Fibroblast of pulmonary artery (primary cell): ENCODE data around the gene SF3B2.

Source experiments
- DNase-seq: peaks from one replicate; pipeline ENCODE4 v3.0.0-alpha.2; 2010; ENCODE audit warnings: low read depth
- H3K4me3 ChIP-seq: replicated peaks from 2 replicates; pipeline ENCODE4 v1.5.1; 2011; ENCODE audit warnings: low read depth, mild to moderate bottlenecking, control low read depth, low read length, moderate library complexity
- TF ChIP-seq, protein P1 (sequence below): IDR thresholded peaks from 2 replicates; pipeline ENCODE4 v1.5.1; 2011; ENCODE audit warnings: mild to moderate bottlenecking, control low read depth, low read length, inconsistent platforms; ENCODE audit errors: missing control alignments

Gene SF3B2

DNA sequence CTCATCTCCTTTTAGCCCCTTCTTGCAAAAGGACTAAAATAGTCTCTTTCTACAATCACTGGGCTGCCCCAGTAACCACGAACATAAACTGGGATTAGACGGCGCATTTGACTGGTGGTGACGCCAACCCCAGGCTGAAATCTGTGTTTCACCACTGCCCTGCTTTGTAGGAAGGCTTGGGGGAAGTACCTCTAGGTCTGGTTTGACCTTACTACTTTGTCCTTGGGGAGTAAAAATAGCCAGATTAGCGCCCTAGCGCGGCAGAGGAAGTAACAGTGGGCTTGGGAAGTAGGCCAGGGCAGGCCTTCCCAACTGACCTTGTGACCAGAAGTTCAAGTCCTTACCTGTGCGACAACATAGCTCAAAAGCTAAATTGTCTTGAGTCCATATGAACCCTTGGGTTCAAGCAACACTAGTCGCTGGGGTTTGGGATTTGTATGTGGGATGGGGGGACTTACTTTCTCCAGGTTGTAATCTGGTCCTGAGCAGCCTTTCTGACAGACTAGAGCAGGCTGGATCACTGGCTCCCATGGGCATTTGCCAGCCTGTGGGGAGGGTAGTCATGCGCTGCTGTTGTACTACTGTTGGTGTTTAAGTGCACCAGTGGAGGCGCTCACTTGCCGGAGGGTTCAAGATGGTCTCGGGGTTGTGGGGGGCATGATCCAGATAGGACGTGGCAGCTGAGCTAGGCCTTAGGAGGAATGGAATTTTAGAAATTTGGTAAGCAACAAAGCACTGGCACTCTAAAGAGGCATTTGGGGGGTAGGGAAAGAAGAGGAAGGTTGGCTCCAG is 17.0 kb downstream of the SF3B2 start:
- peak; percentile 56 for DNase-seq
- TF ChIP-seq, protein P1, sequence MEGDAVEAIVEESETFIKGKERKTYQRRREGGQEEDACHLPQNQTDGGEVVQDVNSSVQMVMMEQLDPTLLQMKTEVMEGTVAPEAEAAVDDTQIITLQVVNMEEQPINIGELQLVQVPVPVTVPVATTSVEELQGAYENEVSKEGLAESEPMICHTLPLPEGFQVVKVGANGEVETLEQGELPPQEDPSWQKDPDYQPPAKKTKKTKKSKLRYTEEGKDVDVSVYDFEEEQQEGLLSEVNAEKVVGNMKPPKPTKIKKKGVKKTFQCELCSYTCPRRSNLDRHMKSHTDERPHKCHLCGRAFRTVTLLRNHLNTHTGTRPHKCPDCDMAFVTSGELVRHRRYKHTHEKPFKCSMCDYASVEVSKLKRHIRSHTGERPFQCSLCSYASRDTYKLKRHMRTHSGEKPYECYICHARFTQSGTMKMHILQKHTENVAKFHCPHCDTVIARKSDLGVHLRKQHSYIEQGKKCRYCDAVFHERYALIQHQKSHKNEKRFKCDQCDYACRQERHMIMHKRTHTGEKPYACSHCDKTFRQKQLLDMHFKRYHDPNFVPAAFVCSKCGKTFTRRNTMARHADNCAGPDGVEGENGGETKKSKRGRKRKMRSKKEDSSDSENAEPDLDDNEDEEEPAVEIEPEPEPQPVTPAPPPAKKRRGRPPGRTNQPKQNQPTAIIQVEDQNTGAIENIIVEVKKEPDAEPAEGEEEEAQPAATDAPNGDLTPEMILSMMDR: peak; percentile 8
- peak overlapping the region; percentile 44 for H3K4me3 ChIP-seq

DNA sequence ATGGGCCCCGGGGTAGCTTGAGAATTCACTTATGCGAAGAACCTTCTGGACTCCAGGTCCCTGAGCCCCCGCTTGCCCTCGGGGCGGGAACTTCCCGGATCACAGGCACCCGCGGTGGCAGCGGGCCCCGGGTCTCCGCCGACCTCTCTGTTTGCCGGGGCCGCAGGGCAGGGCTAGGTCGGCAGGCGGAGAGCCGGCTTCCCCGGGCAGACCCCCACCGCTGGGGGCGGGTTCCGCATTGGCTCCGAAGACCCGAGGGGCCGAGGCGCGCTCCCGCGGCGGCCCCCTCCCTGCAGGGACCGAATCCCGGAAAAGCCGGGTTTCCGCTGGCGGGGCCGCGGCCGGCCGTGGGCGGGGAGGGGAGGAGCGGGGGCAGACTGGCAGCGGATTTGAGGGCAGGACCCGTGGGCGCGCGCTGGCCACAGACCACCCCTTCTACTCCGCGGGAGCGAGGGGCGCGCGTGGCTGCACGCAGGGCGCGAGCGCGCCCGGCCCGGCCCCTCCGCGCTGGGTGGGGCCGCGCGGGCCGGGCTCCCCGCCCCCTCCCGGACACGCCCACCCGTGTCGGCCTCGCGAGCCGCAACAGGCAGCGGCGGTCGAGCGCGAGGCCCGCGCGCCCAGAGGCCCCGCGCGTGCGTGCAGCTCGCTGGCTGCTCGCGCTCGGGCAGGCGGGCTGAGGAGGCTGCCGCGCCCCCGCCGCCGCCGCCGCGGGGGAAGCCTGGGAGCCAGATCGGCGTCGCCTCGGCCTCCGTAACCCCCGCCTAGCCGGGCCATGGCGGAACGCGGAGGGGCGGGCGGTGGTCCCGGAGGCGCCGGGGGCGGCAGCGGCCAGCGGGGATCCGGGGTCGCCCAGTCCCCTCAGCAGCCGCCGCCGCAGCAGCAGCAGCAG is 17.8 kb downstream of the SF3B2 start, which contains the start of gene PACS1:
Gene PACS1, plus strand, starts transcription at position 558 of the 889 bp plus-strand sequence. Its CDS starts 215 bp downstream, at position 773.
- TF ChIP-seq, protein P1: no peak

DNA sequence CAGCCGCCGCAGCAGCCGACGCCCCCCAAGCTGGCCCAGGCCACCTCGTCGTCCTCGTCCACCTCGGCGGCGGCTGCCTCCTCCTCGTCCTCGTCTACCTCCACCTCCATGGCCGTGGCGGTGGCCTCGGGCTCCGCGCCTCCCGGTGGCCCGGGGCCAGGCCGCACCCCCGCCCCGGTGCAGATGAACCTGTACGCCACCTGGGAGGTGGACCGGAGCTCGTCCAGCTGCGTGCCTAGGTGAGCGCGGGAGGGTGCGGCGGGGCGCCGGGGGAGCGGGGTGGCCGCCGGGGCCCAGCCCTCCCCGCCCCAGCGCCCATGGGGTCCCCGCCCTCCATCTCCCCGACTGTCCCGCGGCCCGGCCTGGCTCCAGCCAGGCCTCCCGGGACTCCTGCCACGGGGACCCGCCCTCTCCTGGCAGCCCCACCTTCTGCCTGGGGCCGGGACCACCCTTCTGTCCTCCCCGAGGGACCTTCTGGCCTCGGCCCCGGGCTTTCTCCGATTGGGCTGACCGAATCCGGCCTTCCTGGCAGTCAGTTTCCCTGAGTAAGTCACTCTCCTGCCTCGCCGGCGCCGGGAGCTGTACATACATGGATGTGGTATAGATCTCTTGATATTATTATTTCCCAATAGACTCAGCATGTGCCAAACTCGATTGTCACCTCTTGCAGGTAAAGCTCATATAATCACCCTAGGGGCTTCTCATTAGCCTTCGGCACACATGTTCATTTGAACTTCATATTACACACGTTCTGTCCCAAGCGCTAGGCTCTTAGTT is 18.6 kb downstream of the SF3B2 start:
- TF ChIP-seq, protein P1: no peak
- peak; percentile 50 for DNase-seq
- peak overlapping the region; percentile 77 for H3K4me3 ChIP-seq

More for the DNA sequence above, 17.8 kb downstream of the SF3B2 start, which contains the start of gene PACS1:
- peak; percentile 88 for DNase-seq
- H3K4me3 ChIP-seq: peak within 1 kb of the TSS; percentile 77

DNA sequence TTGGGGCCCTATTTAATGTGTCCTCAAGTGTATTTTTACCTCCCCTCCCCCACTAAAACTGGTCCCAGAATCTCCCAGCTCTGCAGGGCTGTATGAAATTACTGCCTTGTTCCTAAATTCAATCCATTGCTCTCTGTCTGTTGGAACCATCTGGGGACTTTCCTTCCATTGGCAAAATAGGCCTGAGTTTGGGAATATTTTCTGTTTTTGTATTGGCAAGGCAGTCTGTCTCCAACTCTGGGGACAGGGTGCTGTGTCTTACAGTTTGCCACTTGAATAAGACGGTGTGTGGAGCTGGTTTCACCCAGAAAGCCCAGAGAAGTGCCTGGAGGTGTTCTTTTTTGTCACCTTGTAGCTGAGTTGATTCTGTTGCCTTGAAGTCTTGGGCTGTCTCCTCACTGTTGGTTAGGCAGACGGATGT is 19.2 kb downstream of the SF3B2 start:
- TF ChIP-seq, protein P1: no peak
- peak overlapping the region; percentile 77 for H3K4me3 ChIP-seq
- DNase-seq: peak; percentile 12

DNA sequence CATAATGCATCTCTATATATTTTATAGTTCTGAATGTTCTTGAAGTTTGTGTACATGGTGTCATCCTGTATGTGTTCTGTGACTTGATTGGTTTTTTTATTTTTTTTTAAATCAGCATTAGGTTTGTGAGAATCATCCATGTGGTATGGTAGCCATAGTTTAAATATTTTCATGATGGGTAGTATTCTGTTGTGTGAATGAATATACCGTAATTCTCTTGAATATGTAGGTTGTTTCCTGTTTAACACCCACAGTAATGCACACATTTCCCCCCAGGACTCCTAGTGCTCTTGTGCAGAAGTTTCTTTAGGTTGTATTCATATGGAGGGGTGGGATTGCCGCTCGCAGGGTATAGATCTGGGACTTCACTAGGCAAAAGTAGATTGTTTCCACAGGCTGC is 19.9 kb downstream of the SF3B2 start:
- TF ChIP-seq, protein P1: no peak
- DNase-seq: no peak
- H3K4me3 ChIP-seq: peak overlapping the region; percentile 77

DNA sequence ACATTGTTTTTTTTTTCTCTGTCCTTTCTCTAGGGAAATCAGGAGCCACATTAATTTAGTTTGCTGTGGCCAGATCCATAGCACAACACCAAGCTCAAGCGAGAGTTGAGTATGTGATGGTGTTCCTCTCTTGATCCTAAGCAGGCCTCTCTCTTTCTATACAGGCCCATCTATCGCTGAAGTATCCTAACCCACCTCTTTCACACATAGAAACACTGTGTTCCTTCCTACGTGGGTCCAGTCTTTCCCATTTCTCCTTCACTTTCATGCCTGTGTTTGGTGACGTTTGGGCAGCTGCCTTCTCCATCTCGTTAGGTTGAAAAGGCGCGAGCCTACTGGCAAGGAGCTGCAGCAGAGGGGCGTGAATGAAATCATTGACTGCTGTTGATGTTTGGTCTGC is 20.4 kb downstream of the SF3B2 start:
- peak overlapping the region; percentile 77 for H3K4me3 ChIP-seq
- TF ChIP-seq, protein P1: no peak
- DNase-seq: no peak
